Panc1 (cell line): Measurements from ENCODE around the gene CDKAL1. TPM values are rescaled to one million over a fixed set of nuclear protein-coding genes. Genes with fewer than 3 reads are reported as not detected.

Source experiments
- ATAC-seq: fragments of 200-7000 bp; cut with Tn5 transposase; 2 replicates; pipeline ENCODE4 v1.9.1; 2020; ENCODE audit warnings: mild to moderate bottlenecking, moderate library complexity
- Bru-seq: library from RNA; stranded (reverse); fragments of 400-500 nt; gene quantifications from one replicate; lab custom pipeline; 2021; lab: Mats Ljungman, UMichigan
- BruChase-seq, 2 experiments: library from RNA; stranded (reverse); fragments of 400-500 nt; gene quantifications; one replicate each; lab custom pipeline; 2021; lab: Mats Ljungman, UMichigan
- BruUV-seq: library from RNA; stranded (reverse); fragments of 400-500 nt; replicated peaks from 2 replicates; lab custom pipeline; 2021; lab: Mats Ljungman, UMichigan
- CTCF ChIA-PET: fragments of 300-600 bp; sonication (Branson Sonifier 250); formaldehyde crosslinking; loops from one replicate; lab custom pipeline; 2022; ENCODE audit warnings: antibody characterized with exemption; lab: Charles Lee
- POLR2A ChIA-PET: fragments of 300-600 bp; sonication (Branson Sonifier 250); formaldehyde crosslinking; loops from one replicate; lab custom pipeline; 2022; ENCODE audit warnings: antibody characterized with exemption; lab: Charles Lee
- DNase-seq: peaks from one replicate; pipeline ENCODE4 v3.0.0-alpha.2; 2010; ENCODE audit warnings: low read depth, low spot score
- H3K27ac ChIP-seq: 2 replicates; pipeline ENCODE4 v1.5.1; 2011; ENCODE audit warnings: mild to moderate bottlenecking, low read length, inconsistent platforms
- H3K27me3 ChIP-seq: fragments of 200-500 bp; sonication (Bioruptor generic); 2 replicates; pipeline ENCODE4 v1.6.0; 2014; ENCODE audit warnings: low read length, inconsistent platforms; ENCODE audit not compliant: control insufficient read depth, insufficient read depth
- H3K36me3 ChIP-seq: fragments of 200-500 bp; sonication (Bioruptor generic); 2 replicates; pipeline ENCODE4 v1.5.1; 2014; ENCODE audit warnings: inconsistent platforms, mild to moderate bottlenecking, low read length, moderate library complexity; ENCODE audit not compliant: control insufficient read depth, insufficient read depth
- H3K4me1 ChIP-seq: 2 replicates; pipeline ENCODE4 v1.5.1; 2011; ENCODE audit warnings: inconsistent platforms, mild to moderate bottlenecking, low read length, moderate library complexity; ENCODE audit not compliant: control insufficient read depth, insufficient read depth
- H3K4me3 ChIP-seq, 2 experiments: 2 replicates each; pipeline ENCODE4 v1.5.1; 2011 to 2012; ENCODE audit warnings: low read depth in 2 of 2, low read length in 2 of 2, mild to moderate bottlenecking in 2 of 2, inconsistent platforms in 1 of 2, moderate library complexity in 1 of 2
- H3K9me3 ChIP-seq: fragments of 200-500 bp; sonication (Bioruptor generic); 2 replicates; pipeline ENCODE4 v1.5.1; 2014; ENCODE audit warnings: low read depth, mild to moderate bottlenecking, inconsistent platforms, low read length, moderate library complexity; ENCODE audit not compliant: control insufficient read depth, insufficient read depth
- POLR2AphosphoS5 ChIP-seq: IDR thresholded peaks from 2 replicates; pipeline ENCODE4 v1.6.1; 2012; ENCODE audit warnings: mild to moderate bottlenecking, low read depth, low read length, moderate library complexity
- SIN3A ChIP-seq: IDR thresholded peaks from 2 replicates; pipeline ENCODE4 v1.6.1; 2012; ENCODE audit warnings: low read depth, mild to moderate bottlenecking, low read length, moderate library complexity, borderline replicate concordance; ENCODE audit not compliant: insufficient read depth
- TCF7L2 ChIP-seq: IDR thresholded peaks from 2 replicates; pipeline ENCODE4 v1.6.1; 2011; ENCODE audit warnings: mild to moderate bottlenecking, low read depth, low read length, inconsistent platforms
- in situ Hi-C: cut with HindIII; loops from 2 replicates; pipeline ENCODE4 v1.10.0; 2016; ENCODE audit warnings: low sequenced_read_pairs, low pct_unique_long_range_greater_than_20kb
- intact Hi-C: fragments of 100-400 bp; cut with micrococcal nuclease; formaldehyde crosslinking; loops from one replicate; pipeline ENCODE4 v1.10.0; 2022; ENCODE audit not compliant: unreplicated experiment
- long read RNA-seq: library from polyadenylated mRNA; unstranded; transcript quantifications from one replicate; pipeline ENCODE4 v2.0.0, GENCODE V29; 2021; ENCODE audit not compliant: unreplicated experiment
- polyA plus RNA-seq: library from polyadenylated mRNA; unstranded; fragments of >200 nt; gene quantifications from one replicate; pipeline ENCODE4 v1.2.1, GENCODE V29; 2012; ENCODE audit warnings: missing spikeins; ENCODE audit not compliant: insufficient read length
- total RNA-seq: library from RNA; stranded (reverse); gene quantifications from one replicate; pipeline ENCODE4 v1.2.1, GENCODE V29; 2021; ENCODE audit not compliant: unreplicated experiment
- TF ChIP-seq, protein P1 (sequence below): fragments of 450-650 bp; IDR thresholded peaks from 2 replicates; pipeline ENCODE4 v1.5.1; 2017; ENCODE audit warnings: mild to moderate bottlenecking
- TF ChIP-seq, protein P2 (sequence below), 2 experiments: IDR thresholded peaks; 2 replicates each; pipeline ENCODE4 v1.6.1; 2011 to 2012; ENCODE audit warnings: low read depth in 2 of 2, control low read depth in 1 of 2, low read length in 1 of 2, mild to moderate bottlenecking in 1 of 2, moderate library complexity in 1 of 2; ENCODE audit not compliant: insufficient read depth in 1 of 2

Gene CDKAL1
- total RNA-seq: 14.5 TPM
- polyA plus RNA-seq: 5.1 TPM
- Bru-seq, nascent RNA: percentile 74 among the genes with signal in this experiment
- BruChase-seq, experiment 1, labeled RNA remaining after a 2-hour chase: percentile 58 among the genes with signal in this experiment
- percentile 57 among the genes with signal in this experiment for BruChase-seq, experiment 2, labeled RNA remaining after a 6-hour chase
- long read RNA-seq, transcript CDKAL1-201 (16 exons, 3,272 nt): major isoform, 9 of 28 reads
- long read RNA-seq, partial matches to known transcripts: 3 of 28 reads
- long read RNA-seq, other reads (novel, unspliced or antisense): 16 of 28 reads

DNA sequence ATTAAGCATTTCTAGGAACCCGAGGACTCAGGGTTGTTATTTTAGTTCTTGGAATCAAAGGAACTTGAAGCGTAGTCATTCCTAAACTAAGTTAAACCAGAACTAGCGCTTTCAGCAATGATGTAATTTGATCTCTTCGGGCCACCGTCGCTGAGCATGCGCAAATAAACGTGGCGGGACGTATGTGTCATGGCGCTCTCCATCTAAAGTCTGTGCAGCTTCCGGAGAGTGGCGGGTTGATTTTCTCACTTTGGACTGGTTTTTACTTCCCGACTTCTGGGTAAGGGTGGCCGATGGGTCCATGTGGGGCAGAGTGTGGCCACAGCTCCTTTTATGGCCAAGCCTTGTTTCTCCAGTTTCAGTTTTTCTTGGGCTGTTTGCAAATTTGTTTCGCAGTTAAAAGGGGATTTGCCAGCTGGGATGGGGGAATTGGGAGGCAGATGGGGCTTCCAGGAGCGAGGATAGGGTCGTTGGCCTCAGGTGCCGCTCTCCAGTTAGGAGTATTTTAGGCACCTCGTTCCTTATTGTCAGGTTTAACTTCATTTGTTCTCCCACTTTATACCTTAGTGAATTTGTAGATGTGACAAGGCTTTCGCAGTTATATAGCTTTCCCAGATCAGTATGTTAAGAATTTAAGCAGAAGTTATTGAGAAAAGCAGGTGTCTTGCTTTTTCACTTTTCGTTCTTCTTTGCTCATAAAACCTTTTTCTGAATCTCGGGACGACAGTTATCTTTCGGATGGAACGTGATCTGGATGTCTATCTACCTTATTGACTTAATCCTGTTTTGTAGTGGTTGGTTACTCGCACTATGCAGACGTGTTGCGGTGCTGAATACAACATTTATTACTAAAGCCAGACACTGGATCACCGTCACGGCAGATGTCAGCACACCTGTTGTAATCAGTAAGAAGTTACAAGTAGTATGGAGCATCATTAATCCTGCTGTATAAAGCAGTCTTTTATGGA, at the start of gene CDKAL1:
Gene CDKAL1 (plus strand): TSS at position 163 of the 968 bp plus-strand sequence. CDS start 11,894 bp downstream, outside the sequence.
- in situ Hi-C loops: no loop called here
- ChIA-PET CTCF (no interaction called here), POLR2A (no interaction called here)
- TSS peak; percentile 86 for BruUV-seq
- peaks cover 8% of the 10 kb centered on the region for H3K4me1 ChIP-seq
- peak within 1 kb of the TSS; percentile 94 to 95 for H3K4me3 ChIP-seq
- TF ChIP-seq, protein P1, sequence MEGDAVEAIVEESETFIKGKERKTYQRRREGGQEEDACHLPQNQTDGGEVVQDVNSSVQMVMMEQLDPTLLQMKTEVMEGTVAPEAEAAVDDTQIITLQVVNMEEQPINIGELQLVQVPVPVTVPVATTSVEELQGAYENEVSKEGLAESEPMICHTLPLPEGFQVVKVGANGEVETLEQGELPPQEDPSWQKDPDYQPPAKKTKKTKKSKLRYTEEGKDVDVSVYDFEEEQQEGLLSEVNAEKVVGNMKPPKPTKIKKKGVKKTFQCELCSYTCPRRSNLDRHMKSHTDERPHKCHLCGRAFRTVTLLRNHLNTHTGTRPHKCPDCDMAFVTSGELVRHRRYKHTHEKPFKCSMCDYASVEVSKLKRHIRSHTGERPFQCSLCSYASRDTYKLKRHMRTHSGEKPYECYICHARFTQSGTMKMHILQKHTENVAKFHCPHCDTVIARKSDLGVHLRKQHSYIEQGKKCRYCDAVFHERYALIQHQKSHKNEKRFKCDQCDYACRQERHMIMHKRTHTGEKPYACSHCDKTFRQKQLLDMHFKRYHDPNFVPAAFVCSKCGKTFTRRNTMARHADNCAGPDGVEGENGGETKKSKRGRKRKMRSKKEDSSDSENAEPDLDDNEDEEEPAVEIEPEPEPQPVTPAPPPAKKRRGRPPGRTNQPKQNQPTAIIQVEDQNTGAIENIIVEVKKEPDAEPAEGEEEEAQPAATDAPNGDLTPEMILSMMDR: no peak
- TF ChIP-seq TCF7L2 (0 out of 2 replicates have a peak, but pooled peaks have one; percentile 20), POLR2AphosphoS5 (peak; percentile 87), SIN3A (no peak)
- TF ChIP-seq, protein P2, sequence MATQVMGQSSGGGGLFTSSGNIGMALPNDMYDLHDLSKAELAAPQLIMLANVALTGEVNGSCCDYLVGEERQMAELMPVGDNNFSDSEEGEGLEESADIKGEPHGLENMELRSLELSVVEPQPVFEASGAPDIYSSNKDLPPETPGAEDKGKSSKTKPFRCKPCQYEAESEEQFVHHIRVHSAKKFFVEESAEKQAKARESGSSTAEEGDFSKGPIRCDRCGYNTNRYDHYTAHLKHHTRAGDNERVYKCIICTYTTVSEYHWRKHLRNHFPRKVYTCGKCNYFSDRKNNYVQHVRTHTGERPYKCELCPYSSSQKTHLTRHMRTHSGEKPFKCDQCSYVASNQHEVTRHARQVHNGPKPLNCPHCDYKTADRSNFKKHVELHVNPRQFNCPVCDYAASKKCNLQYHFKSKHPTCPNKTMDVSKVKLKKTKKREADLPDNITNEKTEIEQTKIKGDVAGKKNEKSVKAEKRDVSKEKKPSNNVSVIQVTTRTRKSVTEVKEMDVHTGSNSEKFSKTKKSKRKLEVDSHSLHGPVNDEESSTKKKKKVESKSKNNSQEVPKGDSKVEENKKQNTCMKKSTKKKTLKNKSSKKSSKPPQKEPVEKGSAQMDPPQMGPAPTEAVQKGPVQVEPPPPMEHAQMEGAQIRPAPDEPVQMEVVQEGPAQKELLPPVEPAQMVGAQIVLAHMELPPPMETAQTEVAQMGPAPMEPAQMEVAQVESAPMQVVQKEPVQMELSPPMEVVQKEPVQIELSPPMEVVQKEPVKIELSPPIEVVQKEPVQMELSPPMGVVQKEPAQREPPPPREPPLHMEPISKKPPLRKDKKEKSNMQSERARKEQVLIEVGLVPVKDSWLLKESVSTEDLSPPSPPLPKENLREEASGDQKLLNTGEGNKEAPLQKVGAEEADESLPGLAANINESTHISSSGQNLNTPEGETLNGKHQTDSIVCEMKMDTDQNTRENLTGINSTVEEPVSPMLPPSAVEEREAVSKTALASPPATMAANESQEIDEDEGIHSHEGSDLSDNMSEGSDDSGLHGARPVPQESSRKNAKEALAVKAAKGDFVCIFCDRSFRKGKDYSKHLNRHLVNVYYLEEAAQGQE (IDR thresholded peaks at IDR 0.05; ENCODE audit: insufficient read depth in 1 of 2, low read depth in 2 of 2, low read length in 1 of 2): no peak
- peaks cover 11% of the 10 kb centered on the region; the same call in 1 of the 2 replicates for H3K36me3 ChIP-seq
- H3K27me3 ChIP-seq: no peaks in the 10 kb centered on the region
- DNase-seq (peak; percentile 73), ATAC-seq (peak; percentile 94)
- intact Hi-C loops: no loop called here
- no peaks in the 10 kb centered on the region for H3K9me3 ChIP-seq
- H3K27ac ChIP-seq: peak within 1 kb of the TSS; percentile 95

DNA sequence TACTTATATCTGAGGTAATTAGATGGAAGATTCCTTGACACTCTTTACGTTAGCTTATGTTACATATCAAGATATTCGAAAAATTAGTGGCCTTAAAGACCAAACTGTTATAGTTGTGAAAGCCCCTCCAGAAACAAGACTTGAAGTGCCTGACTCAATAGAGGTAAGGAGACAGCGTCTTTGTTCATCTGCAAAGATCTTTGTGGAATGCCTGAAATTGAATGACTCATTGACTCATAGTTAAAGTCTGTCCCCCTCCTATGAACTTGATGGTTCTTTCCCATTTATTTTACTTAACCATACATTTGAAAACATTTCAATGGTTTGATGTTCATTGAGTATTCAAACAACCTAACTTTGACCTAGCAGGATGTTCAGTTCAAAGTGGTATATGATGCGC, 47.6 kb upstream of the CDKAL1 start:
- CTCF ChIA-PET: no interaction called here
- in situ Hi-C loops (no loop called here), intact Hi-C loops (no loop called here)
- no peak overlapping the region for H3K4me3 ChIP-seq
- no peaks in the 10 kb centered on the region for H3K9me3 ChIP-seq
- H3K27me3 ChIP-seq: no peaks in the 10 kb centered on the region
- H3K4me1 ChIP-seq: no peaks in the 10 kb centered on the region
- no peak overlapping the region for H3K27ac ChIP-seq
- BruUV-seq: no TSS peak
- ATAC-seq (no peak), DNase-seq (no peak)
- TF ChIP-seq TCF7L2 (no peak), POLR2AphosphoS5 (no peak), SIN3A (no peak)
- TF ChIP-seq, protein P1: no peak
- TF ChIP-seq, protein P2 (IDR thresholded peaks at IDR 0.05; ENCODE audit: insufficient read depth in 1 of 2, low read depth in 2 of 2, low read length in 1 of 2): no peak
- POLR2A ChIA-PET: no interaction called here
- peaks cover 27% of the 10 kb centered on the region; the same call in 1 of the 2 replicates for H3K36me3 ChIP-seq
